Measurements from ENCODE around the gene TNC. TPM values are rescaled to one million over a fixed set of nuclear protein-coding genes. Genes with fewer than 3 reads are reported as not detected.

Gene TNC
- total RNA-seq, 3 donors from 2014 or later (not counting 1 experiment from before 2014, with no cell fraction given) = not detected

GRCh38 chr9:115127191-115127817 lies 9.3 kb upstream of the TNC start:
- Mint-ChIP-seq H3K4me3 (no peak overlapping the region), H3K36me3 (no peaks in the 10 kb centered on the region), H3K27ac (no peak overlapping the region), H3K9me3 (peaks cover 3 to 5% of the 10 kb centered on the region in 2 donors), H3K4me1 (no peaks in the 10 kb centered on the region), H3K27me3 (ENCODE audit: low read depth in 2 of 2) (peaks cover 14 to 49% of the 10 kb centered on the region in 2 donors)
- intact Hi-C loops (cut with micrococcal nuclease) = no loop called here
- no peak for TF ChIP-seq CTCF (IDR thresholded peaks at IDR 0.05)
- Histone ChIP-seq H3K9me3 (ENCODE audit: control insufficient read depth, insufficient read depth, low read length) (no peaks in the 10 kb centered on the region), H3K27ac (ENCODE audit: low read length) (no peak overlapping the region), H3K4me1 (ENCODE audit: control insufficient read depth, insufficient read depth, low read length) (no peaks in the 10 kb centered on the region), H3K4me3 (ENCODE audit: low read length) (no peak overlapping the region), H3K27me3 (ENCODE audit: control insufficient read depth, insufficient read depth, low read length) (peaks cover 4% of the 10 kb centered on the region), H3K36me3 (ENCODE audit: control insufficient read depth, insufficient read depth, low read length) (no peaks in the 10 kb centered on the region)
- no peak for DNase-seq
- no peak for ATAC-seq
- WGBS (ENCODE audit: insufficient coverage) = 95% methylated on average over 4 of the region's 4 CpGs

GRCh38 chr9:115126404-115126803 lies 8.4 kb upstream of the TNC start:
- H3K9me3 ChIP-seq (ENCODE audit: control insufficient read depth, insufficient read depth, low read length) = no peaks in the 10 kb centered on the region
- H3K36me3 ChIP-seq (ENCODE audit: control insufficient read depth, insufficient read depth, low read length) = no peaks in the 10 kb centered on the region
- H3K27me3 Mint-ChIP-seq (ENCODE audit: low read depth in 2 of 2) = peaks cover 18 to 49% of the 10 kb centered on the region in 2 donors
- peaks cover 3 to 5% of the 10 kb centered on the region in 2 donors for H3K9me3 Mint-ChIP-seq
- H3K27ac ChIP-seq (ENCODE audit: low read length) = no peak overlapping the region
- H3K4me3 Mint-ChIP-seq = no peak overlapping the region
- TF ChIP-seq CTCF (IDR thresholded peaks at IDR 0.05) = no peak
- no peaks in the 10 kb centered on the region for H3K36me3 Mint-ChIP-seq
- intact Hi-C loops (cut with micrococcal nuclease) = no loop called here
- H3K27me3 ChIP-seq (ENCODE audit: control insufficient read depth, insufficient read depth, low read length) = peaks cover 4% of the 10 kb centered on the region
- H3K4me1 ChIP-seq (ENCODE audit: control insufficient read depth, insufficient read depth, low read length) = no peaks in the 10 kb centered on the region
- DNase-seq (no peak), ATAC-seq (no peak)
- 86% methylated on average over 2 of the region's 2 CpGs for WGBS (ENCODE audit: insufficient coverage)
- no peak overlapping the region for H3K4me3 ChIP-seq (ENCODE audit: low read length)
- H3K4me1 Mint-ChIP-seq = no peaks in the 10 kb centered on the region
- no peak overlapping the region for H3K27ac Mint-ChIP-seq

- Histone ChIP-seq H3K27ac (ENCODE audit: low read length) (no peak overlapping the region), H3K4me1 (ENCODE audit: control insufficient read depth, insufficient read depth, low read length) (no peaks in the 10 kb centered on the region), H3K36me3 (ENCODE audit: control insufficient read depth, insufficient read depth, low read length) (no peaks in the 10 kb centered on the region), H3K27me3 (ENCODE audit: control insufficient read depth, insufficient read depth, low read length) (peaks cover 15% of the 10 kb centered on the region), H3K9me3 (ENCODE audit: control insufficient read depth, insufficient read depth, low read length) (no peaks in the 10 kb centered on the region), H3K4me3 (ENCODE audit: low read length) (no peak overlapping the region)
- no peak overlapping the region for H3K4me3 Mint-ChIP-seq
- WGBS (ENCODE audit: insufficient coverage) = 87% methylated on average over 4 of the region's 5 CpGs
- peaks cover 28 to 59% of the 10 kb centered on the region in 2 donors for H3K27me3 Mint-ChIP-seq (ENCODE audit: low read depth in 2 of 2)
- DNase-seq (no peak), ATAC-seq (no peak)
- no peaks in the 10 kb centered on the region for H3K36me3 Mint-ChIP-seq
- H3K27ac Mint-ChIP-seq = no peak overlapping the region
- intact Hi-C loops (cut with micrococcal nuclease) = no loop called here
- H3K4me1 Mint-ChIP-seq = no peaks in the 10 kb centered on the region
- peaks cover 3% of the 10 kb centered on the region in 2 donors for H3K9me3 Mint-ChIP-seq
- no peak for TF ChIP-seq CTCF (IDR thresholded peaks at IDR 0.05)
Observed at GRCh38 chr9:115122937-115123336, 5.0 kb upstream of the TNC start.

- no peaks in the 10 kb centered on the region for H3K36me3 ChIP-seq (ENCODE audit: control insufficient read depth, insufficient read depth, low read length)
- no peaks in the 10 kb centered on the region for H3K9me3 ChIP-seq (ENCODE audit: control insufficient read depth, insufficient read depth, low read length)
- no peak overlapping the region for H3K27ac ChIP-seq (ENCODE audit: low read length)
- H3K4me3 ChIP-seq (ENCODE audit: low read length) = no peak overlapping the region
- ATAC-seq = no peak
- no peak for TF ChIP-seq CTCF (IDR thresholded peaks at IDR 0.05)
- no peaks in the 10 kb centered on the region for H3K4me1 Mint-ChIP-seq
- no peaks in the 10 kb centered on the region for H3K4me1 ChIP-seq (ENCODE audit: control insufficient read depth, insufficient read depth, low read length)
- H3K27me3 ChIP-seq (ENCODE audit: control insufficient read depth, insufficient read depth, low read length) = peaks cover 15% of the 10 kb centered on the region
- no peak overlapping the region for H3K27ac Mint-ChIP-seq
- peaks cover 40 to 58% of the 10 kb centered on the region in 2 donors for H3K27me3 Mint-ChIP-seq (ENCODE audit: low read depth in 2 of 2)
- no peaks in the 10 kb centered on the region for H3K36me3 Mint-ChIP-seq
- H3K4me3 Mint-ChIP-seq = no peak overlapping the region
- peaks cover 3% of the 10 kb centered on the region in 2 donors for H3K9me3 Mint-ChIP-seq
- DNase-seq = no peak
- intact Hi-C loops (cut with micrococcal nuclease) = no loop called here
Observed at GRCh38 chr9:115121181-115121580, 3.2 kb upstream of the TNC start.
